ENCODE results near the gene SGPP1. TPM values are rescaled to one million over a fixed set of nuclear protein-coding genes. Genes with fewer than 3 reads are reported as not detected.

The SGPP1 gene
- polyA plus RNA-seq, 1 donor (not counting 4 experiments of a cell fraction or from before 2014, with no cell fraction given): 28.7 TPM

DNA sequence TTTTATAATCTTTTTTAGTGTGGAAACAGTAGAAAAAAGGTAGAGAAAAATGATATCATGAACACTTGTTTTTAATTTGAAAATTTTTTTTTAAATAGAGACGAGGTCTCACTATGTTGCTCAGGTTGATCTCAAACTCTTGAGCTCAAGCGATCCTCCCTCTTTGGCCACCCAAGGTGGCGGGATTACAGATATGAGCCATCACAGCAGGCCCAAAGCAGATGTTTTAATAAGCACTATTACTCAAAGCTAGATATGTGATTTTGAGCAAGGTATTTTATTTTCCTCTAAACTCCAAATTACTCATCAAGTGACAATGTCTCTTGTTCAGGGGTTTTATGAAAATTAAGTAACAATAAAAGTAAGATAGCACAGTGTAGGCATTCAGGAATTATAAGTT, 75.5 kb downstream of the SGPP1 start:
- H3K9ac ChIP-seq (ENCODE audit: control insufficient read depth, extremely low read depth, insufficient read depth, low read length): no peak overlapping the region
- H3K4me1 ChIP-seq (ENCODE audit: control insufficient read depth, extremely low read depth, insufficient read depth, low read length): peaks cover 3% of the 10 kb centered on the region
- FAIRE-seq (no peak), DNase-seq (ENCODE audit: low read depth, low spot score) (no peak)
- no peaks in the 10 kb centered on the region for H3K79me2 ChIP-seq (ENCODE audit: control insufficient read depth, insufficient read depth, low read length)
- H3K4me3 ChIP-seq (ENCODE audit: control insufficient read depth in 2 of 3, extremely low read depth in 1 of 3, insufficient read depth in 2 of 3, low read depth in 1 of 3, low read length in 3 of 3): no peak overlapping the region
- H3K27ac ChIP-seq (ENCODE audit: control insufficient read depth, insufficient read depth, low read length): no peak overlapping the region
- H3K36me3 ChIP-seq (ENCODE audit: control insufficient read depth in 2 of 2, extremely low read depth in 1 of 2, insufficient read depth in 2 of 2, low read length in 2 of 2): no peaks in the 10 kb centered on the region
- no peaks in the 10 kb centered on the region for H3K27me3 ChIP-seq (ENCODE audit: control insufficient read depth, extremely low read depth, insufficient read depth, low read length)
- H3K9me3 ChIP-seq (ENCODE audit: control insufficient read depth, low read depth, low read length): no peaks in the 10 kb centered on the region
- H2AFZ ChIP-seq (ENCODE audit: control insufficient read depth, low read length): no peak overlapping the region
- TF ChIP-seq, protein P1, sequence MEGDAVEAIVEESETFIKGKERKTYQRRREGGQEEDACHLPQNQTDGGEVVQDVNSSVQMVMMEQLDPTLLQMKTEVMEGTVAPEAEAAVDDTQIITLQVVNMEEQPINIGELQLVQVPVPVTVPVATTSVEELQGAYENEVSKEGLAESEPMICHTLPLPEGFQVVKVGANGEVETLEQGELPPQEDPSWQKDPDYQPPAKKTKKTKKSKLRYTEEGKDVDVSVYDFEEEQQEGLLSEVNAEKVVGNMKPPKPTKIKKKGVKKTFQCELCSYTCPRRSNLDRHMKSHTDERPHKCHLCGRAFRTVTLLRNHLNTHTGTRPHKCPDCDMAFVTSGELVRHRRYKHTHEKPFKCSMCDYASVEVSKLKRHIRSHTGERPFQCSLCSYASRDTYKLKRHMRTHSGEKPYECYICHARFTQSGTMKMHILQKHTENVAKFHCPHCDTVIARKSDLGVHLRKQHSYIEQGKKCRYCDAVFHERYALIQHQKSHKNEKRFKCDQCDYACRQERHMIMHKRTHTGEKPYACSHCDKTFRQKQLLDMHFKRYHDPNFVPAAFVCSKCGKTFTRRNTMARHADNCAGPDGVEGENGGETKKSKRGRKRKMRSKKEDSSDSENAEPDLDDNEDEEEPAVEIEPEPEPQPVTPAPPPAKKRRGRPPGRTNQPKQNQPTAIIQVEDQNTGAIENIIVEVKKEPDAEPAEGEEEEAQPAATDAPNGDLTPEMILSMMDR (optimal IDR thresholded peaks at IDR 0.05 in 1 of 3, IDR thresholded peaks at IDR 0.05 in 1 of 3, conservative IDR thresholded peaks at IDR 0.05 in 1 of 3; ENCODE audit: extremely low read depth in 1 of 3, insufficient read depth in 2 of 3, low read length in 3 of 3): no peak
- no peak for TF ChIP-seq EZH2 (IDR thresholded peaks at IDR 0.05; ENCODE audit: low read length)
- H3K9me1 ChIP-seq (ENCODE audit: control insufficient read depth, extremely low read depth, insufficient read depth, low read length): no peaks in the 10 kb centered on the region
- dilution Hi-C loops (cut with MboI; ENCODE audit: extremely low pct_ligation_motif_present, low sequenced_read_pairs): no loop called here
- no peaks in the 10 kb centered on the region for H4K20me1 ChIP-seq (ENCODE audit: control insufficient read depth, extremely low read depth, insufficient read depth, low read length)
- no peak overlapping the region for H3K4me2 ChIP-seq (ENCODE audit: control insufficient read depth, extremely low read depth, insufficient read depth, low read depth, low read length)

DNA sequence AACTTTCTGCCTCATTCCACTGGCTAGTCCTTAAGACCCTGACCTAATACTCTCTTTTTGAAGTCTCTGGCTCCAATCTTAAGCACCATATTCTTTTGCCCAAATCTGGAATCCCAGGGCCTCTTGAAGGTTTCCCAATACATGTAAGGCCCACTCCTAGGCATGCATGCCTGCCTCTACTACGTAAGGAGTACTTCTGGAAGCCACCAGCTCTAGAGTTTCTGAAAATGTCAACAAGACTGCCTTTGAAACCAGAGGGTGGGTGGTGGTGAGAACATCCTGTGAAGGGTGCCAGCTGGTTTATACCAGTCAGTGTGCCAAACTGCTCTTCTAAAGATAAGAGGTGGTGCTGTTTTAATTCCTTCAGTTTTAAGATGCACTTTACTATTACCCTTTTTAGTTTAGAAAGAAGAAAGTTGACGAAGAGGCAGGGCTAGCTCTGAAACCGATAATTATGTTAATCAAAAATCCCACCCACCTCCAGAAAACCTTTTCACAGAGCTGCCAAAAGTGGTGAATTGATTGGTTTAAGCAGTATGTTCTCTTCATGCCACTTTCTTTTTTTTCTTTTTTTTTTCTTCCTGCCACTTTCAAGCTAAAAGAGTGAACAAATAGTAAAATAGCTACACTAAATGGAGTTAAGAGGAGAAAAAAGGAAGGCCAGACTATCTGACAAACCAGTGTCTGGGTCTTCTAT, 77.5 kb downstream of the SGPP1 start:
- Histone ChIP-seq H4K20me1 (ENCODE audit: control insufficient read depth, extremely low read depth, insufficient read depth, low read length) (no peaks in the 10 kb centered on the region), H3K79me2 (ENCODE audit: control insufficient read depth, insufficient read depth, low read length) (no peaks in the 10 kb centered on the region), H3K36me3 (ENCODE audit: control insufficient read depth in 2 of 2, extremely low read depth in 1 of 2, insufficient read depth in 2 of 2, low read length in 2 of 2) (no peaks in the 10 kb centered on the region), H2AFZ (ENCODE audit: control insufficient read depth, low read length) (no peak overlapping the region), H3K27me3 (ENCODE audit: control insufficient read depth, extremely low read depth, insufficient read depth, low read length) (no peaks in the 10 kb centered on the region), H3K9me1 (ENCODE audit: control insufficient read depth, extremely low read depth, insufficient read depth, low read length) (no peaks in the 10 kb centered on the region), H3K4me3 (ENCODE audit: control insufficient read depth in 2 of 3, extremely low read depth in 1 of 3, insufficient read depth in 2 of 3, low read depth in 1 of 3, low read length in 3 of 3) (no peak overlapping the region), H3K9ac (ENCODE audit: control insufficient read depth, extremely low read depth, insufficient read depth, low read length) (no peak overlapping the region), H3K9me3 (ENCODE audit: control insufficient read depth, low read depth, low read length) (no peaks in the 10 kb centered on the region), H3K27ac (ENCODE audit: control insufficient read depth, insufficient read depth, low read length) (no peak overlapping the region), H3K4me1 (ENCODE audit: control insufficient read depth, extremely low read depth, insufficient read depth, low read length) (no peaks in the 10 kb centered on the region), H3K4me2 (ENCODE audit: control insufficient read depth, extremely low read depth, insufficient read depth, low read depth, low read length) (no peak overlapping the region)
- TF ChIP-seq, protein P1 (optimal IDR thresholded peaks at IDR 0.05 in 1 of 3, IDR thresholded peaks at IDR 0.05 in 1 of 3, conservative IDR thresholded peaks at IDR 0.05 in 1 of 3; ENCODE audit: extremely low read depth in 1 of 3, insufficient read depth in 2 of 3, low read length in 3 of 3): no peak
- no peak for TF ChIP-seq EZH2 (IDR thresholded peaks at IDR 0.05; ENCODE audit: low read length)
- FAIRE-seq (no peak), DNase-seq (ENCODE audit: low read depth, low spot score) (no peak)
- dilution Hi-C loops (cut with MboI; ENCODE audit: extremely low pct_ligation_motif_present, low sequenced_read_pairs): no loop called here
